ENCODE data around the gene NET1. TPM values are rescaled to one million over a fixed set of nuclear protein-coding genes. Genes with fewer than 3 reads are reported as not detected.

The NET1 gene
- polyA plus RNA-seq, 1 of the 3 experiments (the other 2 are of a cell fraction): 4.7 TPM

- H3K79me2 ChIP-seq (ENCODE audit: insufficient read depth): no peaks in the 10 kb centered on the region
- no peak overlapping the region for H3K27ac ChIP-seq (ENCODE audit: low read depth in 2 of 2, low read length in 1 of 2)
- no peak overlapping the region for H2AFZ ChIP-seq (ENCODE audit: low read depth)
- H3K4me3 ChIP-seq (ENCODE audit: low read depth in 2 of 2, low read length in 1 of 2): no peak overlapping the region
- POLR2A ChIA-PET: no interaction called here
- no peak overlapping the region for H3K4me2 ChIP-seq
- no peak overlapping the region for H3K9ac ChIP-seq
- no peaks in the 10 kb centered on the region for H3K9me3 ChIP-seq
- H3K27me3 ChIP-seq (ENCODE audit: insufficient read depth): no peaks in the 10 kb centered on the region
- H3K4me1 ChIP-seq (ENCODE audit: control insufficient read depth in 1 of 2, insufficient read depth in 2 of 2, low read depth in 1 of 2, low read length in 1 of 2): no peaks in the 10 kb centered on the region
- H3F3A ChIP-seq (replicated peaks; ENCODE audit: insufficient read depth): no peaks in the 10 kb centered on the region
- no peaks in the 10 kb centered on the region for H4K20me1 ChIP-seq (ENCODE audit: insufficient read depth)
- no peaks in the 10 kb centered on the region for H3K9me2 ChIP-seq
- DNase-seq: no peak
- WGBS (ENCODE audit: low lambda C conversion rate): 69% methylated on average over 8 of the region's 8 CpGs
- H3K36me3 ChIP-seq (replicated peaks in 1 of 2; ENCODE audit: control insufficient read depth in 1 of 2, insufficient read depth in 2 of 2, low read length in 1 of 2): no peaks in the 10 kb centered on the region
- CTCF ChIA-PET: interaction anchor here (1.0 to 1.2 kb wide), 2 partner anchors 52 to 128 kb away, joined by 3 read pairs; no protein-coding TSS in a partner anchor
- TF ChIP-seq ZBTB33 (IDR thresholded peaks at IDR 0.05; ENCODE audit: borderline replicate concordance, low read depth): no peak
- TF ChIP-seq GATA2 (CRISPR knock-in tag; IDR thresholded peaks at IDR 0.05): no peak
- TF ChIP-seq, protein P1, sequence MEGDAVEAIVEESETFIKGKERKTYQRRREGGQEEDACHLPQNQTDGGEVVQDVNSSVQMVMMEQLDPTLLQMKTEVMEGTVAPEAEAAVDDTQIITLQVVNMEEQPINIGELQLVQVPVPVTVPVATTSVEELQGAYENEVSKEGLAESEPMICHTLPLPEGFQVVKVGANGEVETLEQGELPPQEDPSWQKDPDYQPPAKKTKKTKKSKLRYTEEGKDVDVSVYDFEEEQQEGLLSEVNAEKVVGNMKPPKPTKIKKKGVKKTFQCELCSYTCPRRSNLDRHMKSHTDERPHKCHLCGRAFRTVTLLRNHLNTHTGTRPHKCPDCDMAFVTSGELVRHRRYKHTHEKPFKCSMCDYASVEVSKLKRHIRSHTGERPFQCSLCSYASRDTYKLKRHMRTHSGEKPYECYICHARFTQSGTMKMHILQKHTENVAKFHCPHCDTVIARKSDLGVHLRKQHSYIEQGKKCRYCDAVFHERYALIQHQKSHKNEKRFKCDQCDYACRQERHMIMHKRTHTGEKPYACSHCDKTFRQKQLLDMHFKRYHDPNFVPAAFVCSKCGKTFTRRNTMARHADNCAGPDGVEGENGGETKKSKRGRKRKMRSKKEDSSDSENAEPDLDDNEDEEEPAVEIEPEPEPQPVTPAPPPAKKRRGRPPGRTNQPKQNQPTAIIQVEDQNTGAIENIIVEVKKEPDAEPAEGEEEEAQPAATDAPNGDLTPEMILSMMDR (IDR thresholded peaks at IDR 0.05): no peak
- no peak for TF ChIP-seq JUND (IDR thresholded peaks at IDR 0.05)
- TF ChIP-seq POLR2AphosphoS5 (IDR thresholded peaks at IDR 0.05; ENCODE audit: low read depth, low read length): no peak
Measured at GRCh38 chr10:5494611-5495010, 82.3 kb downstream of the NET1 start.

GRCh38 chr10:5496261-5497250 lies 84.2 kb downstream of the NET1 start:
- no peaks in the 10 kb centered on the region for H4K20me1 ChIP-seq (ENCODE audit: insufficient read depth)
- WGBS (ENCODE audit: low lambda C conversion rate): 75% methylated on average over 8 of the region's 25 CpGs
- no peak overlapping the region for H3K4me3 ChIP-seq (ENCODE audit: low read depth in 2 of 2, low read length in 1 of 2)
- no peaks in the 10 kb centered on the region for H3K9me3 ChIP-seq
- no peaks in the 10 kb centered on the region for H3F3A ChIP-seq (replicated peaks; ENCODE audit: insufficient read depth)
- no peak overlapping the region for H2AFZ ChIP-seq (ENCODE audit: low read depth)
- no peak for TF ChIP-seq FOXM1 (IDR thresholded peaks at IDR 0.05; ENCODE audit: low read depth)
- no peak for TF ChIP-seq USF1 (IDR thresholded peaks at IDR 0.05; ENCODE audit: borderline replicate concordance, low read depth)
- no peak for TF ChIP-seq EZH2phosphoT487 (IDR thresholded peaks at IDR 0.05; ENCODE audit: borderline replicate concordance, low read depth)
- no peak for TF ChIP-seq YY1 (IDR thresholded peaks at IDR 0.05; ENCODE audit: low read depth)
- no peak for TF ChIP-seq NFIC (IDR thresholded peaks at IDR 0.05; ENCODE audit: borderline replicate concordance)
- TF ChIP-seq GATA2 (CRISPR knock-in tag; IDR thresholded peaks at IDR 0.05): no peak
- no peak overlapping the region for H3K27ac ChIP-seq (ENCODE audit: low read depth in 2 of 2, low read length in 1 of 2)
- H3K9ac ChIP-seq: no peak overlapping the region
- H3K9me2 ChIP-seq: no peaks in the 10 kb centered on the region
- ChIA-PET CTCF (no interaction called here), POLR2A (no interaction called here)
- H3K4me1 ChIP-seq (ENCODE audit: control insufficient read depth in 1 of 2, insufficient read depth in 2 of 2, low read depth in 1 of 2, low read length in 1 of 2): no peaks in the 10 kb centered on the region
- peaks cover 8% of the 10 kb centered on the region for H3K27me3 ChIP-seq (ENCODE audit: insufficient read depth)
- H3K36me3 ChIP-seq (replicated peaks in 1 of 2; ENCODE audit: control insufficient read depth in 1 of 2, insufficient read depth in 2 of 2, low read length in 1 of 2): no peaks in the 10 kb centered on the region
- no peaks in the 10 kb centered on the region for H3K79me2 ChIP-seq (ENCODE audit: insufficient read depth)
- DNase-seq: no peak
- no peak overlapping the region for H3K4me2 ChIP-seq
